Panc1 (cell line): ENCODE data around the gene MTMR11.

ENCODE experiments used
- POLR2AphosphoS5 ChIP-seq: IDR thresholded peaks from 2 replicates; pipeline ENCODE4 v1.6.1; 2012; ENCODE audit warnings: mild to moderate bottlenecking, low read depth, low read length, moderate library complexity
- SIN3A ChIP-seq: IDR thresholded peaks from 2 replicates; pipeline ENCODE4 v1.6.1; 2012; ENCODE audit warnings: low read depth, mild to moderate bottlenecking, low read length, moderate library complexity, borderline replicate concordance; ENCODE audit not compliant: insufficient read depth
- TCF7L2 ChIP-seq: IDR thresholded peaks from 2 replicates; pipeline ENCODE4 v1.6.1; 2011; ENCODE audit warnings: mild to moderate bottlenecking, low read depth, low read length, inconsistent platforms
- TF ChIP-seq, protein P1 (sequence below): fragments of 450-650 bp; IDR thresholded peaks from 2 replicates; pipeline ENCODE4 v1.5.1; 2017; ENCODE audit warnings: mild to moderate bottlenecking
- TF ChIP-seq, protein P2 (sequence below), 2 experiments: IDR thresholded peaks; 2 replicates each; pipeline ENCODE4 v1.6.1; 2011 to 2012; ENCODE audit warnings: low read depth in 2 of 2, control low read depth in 1 of 2, low read length in 1 of 2, mild to moderate bottlenecking in 1 of 2, moderate library complexity in 1 of 2; ENCODE audit not compliant: insufficient read depth in 1 of 2

DNA sequence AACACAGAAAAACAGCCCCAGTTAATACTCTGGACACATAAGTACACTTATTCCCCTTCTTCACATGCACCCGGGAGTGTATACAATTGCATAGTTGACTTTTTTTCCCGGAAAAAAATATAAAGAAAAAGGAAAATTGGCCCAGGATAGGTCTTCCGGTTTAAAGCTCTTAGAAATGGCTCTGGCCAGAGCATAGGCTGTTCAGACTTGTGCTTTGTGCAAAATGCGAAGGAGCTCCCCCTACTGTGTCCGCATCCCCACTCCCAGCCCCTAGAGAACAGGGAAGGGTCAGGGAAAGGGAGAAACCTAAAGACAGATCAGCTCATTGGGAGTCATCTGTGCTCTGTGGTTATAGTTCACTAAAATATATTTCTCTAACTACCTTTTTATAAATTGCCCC, 5.5 kb upstream of the MTMR11 start:
- no peak for TF ChIP-seq POLR2AphosphoS5
- TF ChIP-seq, protein P1, sequence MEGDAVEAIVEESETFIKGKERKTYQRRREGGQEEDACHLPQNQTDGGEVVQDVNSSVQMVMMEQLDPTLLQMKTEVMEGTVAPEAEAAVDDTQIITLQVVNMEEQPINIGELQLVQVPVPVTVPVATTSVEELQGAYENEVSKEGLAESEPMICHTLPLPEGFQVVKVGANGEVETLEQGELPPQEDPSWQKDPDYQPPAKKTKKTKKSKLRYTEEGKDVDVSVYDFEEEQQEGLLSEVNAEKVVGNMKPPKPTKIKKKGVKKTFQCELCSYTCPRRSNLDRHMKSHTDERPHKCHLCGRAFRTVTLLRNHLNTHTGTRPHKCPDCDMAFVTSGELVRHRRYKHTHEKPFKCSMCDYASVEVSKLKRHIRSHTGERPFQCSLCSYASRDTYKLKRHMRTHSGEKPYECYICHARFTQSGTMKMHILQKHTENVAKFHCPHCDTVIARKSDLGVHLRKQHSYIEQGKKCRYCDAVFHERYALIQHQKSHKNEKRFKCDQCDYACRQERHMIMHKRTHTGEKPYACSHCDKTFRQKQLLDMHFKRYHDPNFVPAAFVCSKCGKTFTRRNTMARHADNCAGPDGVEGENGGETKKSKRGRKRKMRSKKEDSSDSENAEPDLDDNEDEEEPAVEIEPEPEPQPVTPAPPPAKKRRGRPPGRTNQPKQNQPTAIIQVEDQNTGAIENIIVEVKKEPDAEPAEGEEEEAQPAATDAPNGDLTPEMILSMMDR, result peak; percentile 74
- TF ChIP-seq, protein P2, sequence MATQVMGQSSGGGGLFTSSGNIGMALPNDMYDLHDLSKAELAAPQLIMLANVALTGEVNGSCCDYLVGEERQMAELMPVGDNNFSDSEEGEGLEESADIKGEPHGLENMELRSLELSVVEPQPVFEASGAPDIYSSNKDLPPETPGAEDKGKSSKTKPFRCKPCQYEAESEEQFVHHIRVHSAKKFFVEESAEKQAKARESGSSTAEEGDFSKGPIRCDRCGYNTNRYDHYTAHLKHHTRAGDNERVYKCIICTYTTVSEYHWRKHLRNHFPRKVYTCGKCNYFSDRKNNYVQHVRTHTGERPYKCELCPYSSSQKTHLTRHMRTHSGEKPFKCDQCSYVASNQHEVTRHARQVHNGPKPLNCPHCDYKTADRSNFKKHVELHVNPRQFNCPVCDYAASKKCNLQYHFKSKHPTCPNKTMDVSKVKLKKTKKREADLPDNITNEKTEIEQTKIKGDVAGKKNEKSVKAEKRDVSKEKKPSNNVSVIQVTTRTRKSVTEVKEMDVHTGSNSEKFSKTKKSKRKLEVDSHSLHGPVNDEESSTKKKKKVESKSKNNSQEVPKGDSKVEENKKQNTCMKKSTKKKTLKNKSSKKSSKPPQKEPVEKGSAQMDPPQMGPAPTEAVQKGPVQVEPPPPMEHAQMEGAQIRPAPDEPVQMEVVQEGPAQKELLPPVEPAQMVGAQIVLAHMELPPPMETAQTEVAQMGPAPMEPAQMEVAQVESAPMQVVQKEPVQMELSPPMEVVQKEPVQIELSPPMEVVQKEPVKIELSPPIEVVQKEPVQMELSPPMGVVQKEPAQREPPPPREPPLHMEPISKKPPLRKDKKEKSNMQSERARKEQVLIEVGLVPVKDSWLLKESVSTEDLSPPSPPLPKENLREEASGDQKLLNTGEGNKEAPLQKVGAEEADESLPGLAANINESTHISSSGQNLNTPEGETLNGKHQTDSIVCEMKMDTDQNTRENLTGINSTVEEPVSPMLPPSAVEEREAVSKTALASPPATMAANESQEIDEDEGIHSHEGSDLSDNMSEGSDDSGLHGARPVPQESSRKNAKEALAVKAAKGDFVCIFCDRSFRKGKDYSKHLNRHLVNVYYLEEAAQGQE (IDR thresholded peaks at IDR 0.05; ENCODE audit: insufficient read depth in 1 of 2, low read depth in 2 of 2, low read length in 1 of 2), result no peak
- TF ChIP-seq SIN3A, result no peak
- no peak for TF ChIP-seq TCF7L2
